GM12875 (cell line): ENCODE data around the gene TECR.

Experiments used
- H3K4me3 ChIP-seq: one replicate; pipeline ENCODE4 v1.5.1; 2011; ENCODE audit warnings: low read depth, low read length, control low read depth
- CTCF ChIP-seq: IDR thresholded peaks from 2 replicates; pipeline ENCODE4 v1.5.1; 2011; ENCODE audit warnings: low read depth, mild to moderate bottlenecking, control low read depth, inconsistent platforms, low read length, moderate library complexity, borderline replicate concordance; ENCODE audit not compliant: insufficient read depth

TECR gene

DNA sequence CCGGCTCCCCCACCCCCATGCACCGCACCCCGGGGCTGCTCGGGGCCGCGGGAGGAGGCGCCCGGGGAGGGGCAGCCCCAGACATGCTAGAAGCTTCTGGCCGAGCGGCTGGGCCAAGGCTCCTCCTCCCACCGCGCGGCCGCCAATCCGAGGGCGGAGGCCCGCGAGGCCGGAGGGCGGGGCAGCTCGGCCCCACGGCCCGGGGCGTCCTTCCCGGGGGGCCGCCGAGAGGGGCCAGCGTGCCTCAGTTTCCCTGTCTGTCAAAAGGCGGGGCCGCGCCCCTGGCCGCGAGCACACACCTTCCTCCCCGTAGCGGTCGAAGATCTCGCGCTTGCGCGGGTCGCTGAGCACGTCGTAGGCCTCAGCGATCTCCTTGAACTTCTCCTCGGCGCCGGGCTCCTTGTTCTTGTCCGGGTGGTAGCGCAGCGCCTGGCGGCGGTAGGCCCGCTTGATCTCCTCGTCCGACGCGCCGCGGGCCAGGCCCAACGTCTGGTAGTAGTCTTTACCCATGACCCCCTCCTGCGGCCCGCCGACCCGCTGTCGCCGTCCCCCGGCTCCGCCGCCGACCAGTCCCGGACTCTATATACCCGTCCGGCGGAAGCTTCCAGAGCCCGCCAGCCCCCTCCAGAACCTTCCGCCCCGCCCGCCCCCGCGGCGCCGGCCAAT, 11.4 kb upstream of the TECR start, which contains the start of gene DNAJB1:
TSS of gene DNAJB1 (minus strand) at position 558 of the 666 bp plus-strand sequence. CDS start at position 510, 48 bp downstream.
- no peak for TF ChIP-seq CTCF
- peak within 1 kb of the TSS; percentile 73 for H3K4me3 ChIP-seq

DNA sequence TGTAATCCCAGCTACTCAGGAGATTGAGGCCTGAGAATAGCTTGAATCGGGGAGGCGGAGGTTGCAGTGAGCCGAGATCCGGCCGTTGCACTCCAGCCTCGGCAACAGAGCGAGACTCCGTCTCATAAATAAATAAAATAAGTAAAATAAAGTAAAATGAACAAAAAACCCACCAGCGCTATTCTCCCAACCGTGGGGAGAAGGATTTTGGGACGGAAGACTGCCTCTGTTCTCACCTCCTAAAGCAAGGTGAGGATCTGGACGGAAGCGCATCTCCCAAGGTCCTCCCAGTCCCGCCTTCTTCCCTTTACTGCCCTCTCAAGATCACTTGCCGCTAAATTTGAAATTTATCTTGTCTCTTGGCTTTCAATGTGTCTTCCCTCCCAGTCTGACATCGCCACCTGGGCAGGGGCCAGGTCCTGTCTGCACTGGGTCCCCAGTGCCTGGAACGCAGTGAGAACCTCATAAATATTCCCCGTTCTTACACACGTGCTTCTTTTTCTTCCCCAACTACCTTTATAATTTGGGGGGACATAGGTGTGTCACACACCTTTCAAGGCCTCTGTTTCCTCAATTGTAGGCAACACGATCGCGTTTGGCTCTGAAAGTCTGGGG, 10.0 kb upstream of the TECR start:
- no peak overlapping the region for H3K4me3 ChIP-seq
- no peak for TF ChIP-seq CTCF

DNA sequence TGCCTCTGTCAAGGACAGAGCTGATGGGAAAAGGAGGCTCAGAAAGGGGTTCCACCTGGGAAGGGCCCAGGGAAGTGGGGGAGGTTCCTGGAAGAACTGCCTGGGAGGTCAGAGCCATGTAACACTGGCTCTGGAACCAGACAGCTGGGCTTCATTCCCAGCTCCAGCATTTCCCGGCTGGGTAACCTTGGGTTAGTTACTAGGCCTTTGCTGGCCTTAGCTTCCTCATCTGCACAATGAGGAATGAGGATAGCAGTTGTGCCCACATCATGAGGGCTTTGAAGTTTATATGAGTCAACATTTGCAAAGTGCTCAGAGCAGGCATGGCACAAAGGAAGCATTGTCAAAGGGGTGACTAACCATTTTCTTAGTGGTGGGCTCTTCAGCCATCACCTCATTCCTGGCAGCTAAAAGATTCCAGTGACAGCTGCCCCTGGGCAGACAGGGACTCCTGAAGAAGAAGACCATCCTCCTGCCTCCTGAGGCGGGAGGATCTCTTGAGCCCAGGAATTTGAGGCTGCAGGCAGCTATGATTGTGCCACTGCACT, 9.5 kb upstream of the TECR start:
- no peak overlapping the region for H3K4me3 ChIP-seq
- no peak for TF ChIP-seq CTCF

DNA sequence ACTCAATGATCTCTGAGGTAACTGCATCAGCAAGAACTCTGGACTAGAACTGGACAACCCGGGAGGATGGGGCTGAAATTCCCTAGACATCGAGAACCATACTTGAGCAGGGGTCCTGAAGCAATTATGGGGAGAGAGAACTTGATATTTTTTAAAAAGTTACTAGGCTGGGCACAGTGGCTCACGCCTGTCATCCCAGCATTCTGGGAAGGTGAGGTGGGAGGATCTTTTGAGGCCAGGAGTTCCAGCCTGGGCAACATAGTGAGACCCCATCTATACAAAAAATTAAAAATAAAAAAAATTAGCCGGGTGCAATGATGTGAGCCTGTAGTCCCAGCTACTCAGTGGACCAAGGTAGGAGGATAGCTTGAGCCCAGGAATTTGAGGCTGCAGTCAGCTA, 8.9 kb upstream of the TECR start:
- no peak for TF ChIP-seq CTCF
- no peak overlapping the region for H3K4me3 ChIP-seq

- H3K4me3 ChIP-seq: no peak overlapping the region
- TF ChIP-seq CTCF: no peak
Measured at GRCh38 chr19:14525729-14526128, 3.7 kb upstream of the TECR start.

- H3K4me3 ChIP-seq: no peak overlapping the region
- no peak for TF ChIP-seq CTCF
Measured at GRCh38 chr19:14526423-14526822, 3.0 kb upstream of the TECR start.
